ENCODE data around the gene DAG1. TPM values are rescaled to one million over a fixed set of nuclear protein-coding genes. Genes with fewer than 3 reads are reported as not detected.

Gene DAG1
- total RNA-seq, 1 donor from 2014 or later: 67.5 TPM

GRCh38 chr3:49518441-49518840, 48.4 kb downstream of the DAG1 start:
- Histone ChIP-seq H3F3A (ENCODE audit: low read depth) (peaks cover 2% of the 10 kb centered on the region), H3K4me1 (peaks cover 18% of the 10 kb centered on the region), H3K9ac (no peak overlapping the region), H3K27ac (peak overlapping the region; percentile 46), H4K20me1 (ENCODE audit: low read depth) (peaks cover 34% of the 10 kb centered on the region), H3K4me3 (no peak overlapping the region), H3K4me2 (peak overlapping the region; percentile 45), H2AFZ (replicated peaks) (no peak overlapping the region), H3K9me3 (ENCODE audit: low read depth) (no peaks in the 10 kb centered on the region), H3K36me3 (no peaks in the 10 kb centered on the region), H3K79me2 (ENCODE audit: low read depth) (peaks cover 69% of the 10 kb centered on the region), H3K27me3 (no peaks in the 10 kb centered on the region)
- no peak overlapping the region for H3K4me3 Mint-ChIP-seq
- no peak for DNase-seq (ENCODE audit: low spot score)
- no peaks in the 10 kb centered on the region for H3K9me3 Mint-ChIP-seq
- peaks cover 41% of the 10 kb centered on the region for H3K36me3 Mint-ChIP-seq
- TF ChIP-seq EZH2 (IDR thresholded peaks at IDR 0.05): no peak
- peak overlapping the region; percentile 50 for H3K27ac Mint-ChIP-seq
- H3K27me3 Mint-ChIP-seq (ENCODE audit: insufficient read depth, low read depth): no peaks in the 10 kb centered on the region
- H3K4me1 Mint-ChIP-seq: peaks cover 14% of the 10 kb centered on the region

- Mint-ChIP-seq H3K4me1 (peaks cover 14% of the 10 kb centered on the region), H3K4me3 (no peak overlapping the region), H3K27ac (peak overlapping the region; percentile 69), H3K9me3 (no peaks in the 10 kb centered on the region), H3K36me3 (peaks cover 39% of the 10 kb centered on the region), H3K27me3 (ENCODE audit: insufficient read depth, low read depth) (no peaks in the 10 kb centered on the region)
- TF ChIP-seq EZH2phosphoT487 (IDR thresholded peaks at IDR 0.05) (no peak), CTCF (IDR thresholded peaks at IDR 0.05) (no peak), EZH2 (IDR thresholded peaks at IDR 0.05) (no peak)
- H3F3A ChIP-seq (ENCODE audit: low read depth): no peaks in the 10 kb centered on the region
- H3K4me1 ChIP-seq: peaks cover 18% of the 10 kb centered on the region
- H3K9ac ChIP-seq: no peak overlapping the region
- H3K36me3 ChIP-seq: no peaks in the 10 kb centered on the region
- H3K4me2 ChIP-seq: peak overlapping the region; percentile 45
- no peak overlapping the region for H2AFZ ChIP-seq (replicated peaks)
- DNase-seq (ENCODE audit: low spot score): peak; percentile 64
- peaks cover 37% of the 10 kb centered on the region for H4K20me1 ChIP-seq (ENCODE audit: low read depth)
- H3K27ac ChIP-seq: peak overlapping the region; percentile 4
- H3K27me3 ChIP-seq: no peaks in the 10 kb centered on the region
- no peaks in the 10 kb centered on the region for H3K9me3 ChIP-seq (ENCODE audit: low read depth)
- H3K4me3 ChIP-seq: no peak overlapping the region
- peaks cover 76% of the 10 kb centered on the region for H3K79me2 ChIP-seq (ENCODE audit: low read depth)
Observed at GRCh38 chr3:49519296-49519695, 49.2 kb downstream of the DAG1 start.

GRCh38 chr3:49519916-49520385, 49.9 kb downstream of the DAG1 start:
- Histone ChIP-seq H3K9ac (no peak overlapping the region), H3K36me3 (no peaks in the 10 kb centered on the region), H3K27ac (no peak overlapping the region), H3K79me2 (ENCODE audit: low read depth) (peaks cover 77% of the 10 kb centered on the region), H3K27me3 (no peaks in the 10 kb centered on the region), H3K9me3 (ENCODE audit: low read depth) (no peaks in the 10 kb centered on the region), H3K4me3 (no peak overlapping the region), H2AFZ (replicated peaks) (no peak overlapping the region), H4K20me1 (ENCODE audit: low read depth) (peaks cover 37% of the 10 kb centered on the region), H3K4me1 (peaks cover 18% of the 10 kb centered on the region), H3K4me2 (peak overlapping the region; percentile 45), H3F3A (ENCODE audit: low read depth) (no peaks in the 10 kb centered on the region)
- TF ChIP-seq EZH2 (IDR thresholded peaks at IDR 0.05) (no peak), CTCF (IDR thresholded peaks at IDR 0.05) (no peak), EZH2phosphoT487 (IDR thresholded peaks at IDR 0.05) (no peak)
- peaks cover 39% of the 10 kb centered on the region for H3K36me3 Mint-ChIP-seq
- DNase-seq (ENCODE audit: low spot score): no peak
- peaks cover 14% of the 10 kb centered on the region for H3K4me1 Mint-ChIP-seq
- no peak overlapping the region for H3K4me3 Mint-ChIP-seq
- no peaks in the 10 kb centered on the region for H3K27me3 Mint-ChIP-seq (ENCODE audit: insufficient read depth, low read depth)
- H3K9me3 Mint-ChIP-seq: no peaks in the 10 kb centered on the region
- H3K27ac Mint-ChIP-seq: peak overlapping the region; percentile 75
